ENCODE results near the gene OR52E1.

The OR52E1 gene

DNA sequence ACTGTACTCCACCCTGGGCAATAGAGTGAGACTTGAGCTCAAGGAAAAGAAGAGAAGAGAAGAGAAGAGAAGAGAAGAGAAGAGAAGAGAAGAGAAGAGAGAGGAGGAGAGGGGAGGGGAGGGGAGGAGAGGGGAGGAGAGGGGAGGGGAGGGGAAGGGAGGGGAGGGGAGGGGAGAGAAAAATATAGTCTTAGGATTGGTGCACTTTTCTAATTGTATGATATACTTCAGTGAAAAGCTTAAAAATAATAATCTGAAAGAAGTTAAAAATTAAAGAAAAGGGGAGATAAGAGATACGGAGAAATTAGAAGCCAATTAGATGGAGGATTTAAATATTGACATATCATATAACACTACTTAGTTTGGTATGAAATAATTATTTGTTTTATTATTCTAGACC lies 49.5 kb downstream of the OR52E1 start:
- no peak for DNase-seq
